Pancreas (tissue), 10 donors: ENCODE results near the gene SLC24A3. TPM values are rescaled to one million over a fixed set of nuclear protein-coding genes. Genes with fewer than 3 reads are reported as not detected.

Source experiments
- ATAC-seq, 4 donors: fragments of 200-7000 bp; cut with Tn5 transposase; one replicate each; pipeline versions ENCODE4 v1.8.0 to v1.9.1; 2020; ENCODE audit warnings: mild to moderate bottlenecking in 4 of 4, moderate library complexity in 4 of 4
- DNase-seq, 6 donors: peaks; one replicate each; pipeline ENCODE4 v3.0.0-alpha.2; 2020
- FAIRE-seq: peaks from 2 replicates; lab custom pipeline; 2012; peaks lifted over from hg19 to GRCh38; lab: Jason Lieb, UNC
- H3K27ac ChIP-seq, 4 donors: fragments of 200-600 bp; sonication (generic); 1 replicate in 3 of 4; 2 replicates in 1 of 4; pipeline versions ENCODE4 v1.5.0 to v1.8.0; 2020
- H3K27me3 ChIP-seq, 4 donors: fragments of 200-600 bp; one replicate each; pipeline ENCODE4 v1.8.0; 2021
- H3K36me3 ChIP-seq, 3 donors: fragments of 200-600 bp; sonication (generic) in 1 of 3; one replicate each; pipeline versions ENCODE4 v1.5.0 to v1.8.0; 2020 to 2021
- H3K4me1 ChIP-seq, 3 donors: fragments of 200-600 bp; one replicate each; pipeline ENCODE4 v1.8.0; 2021
- H3K4me3 ChIP-seq, 4 donors: fragments of 200-600 bp; sonication (generic) in 2 of 4; one replicate each; pipeline versions ENCODE4 v1.5.0 to v1.8.0; 2020 to 2021
- H3K9me3 ChIP-seq, 4 donors: fragments of 200-600 bp; one replicate each; pipeline ENCODE4 v1.8.0; 2021
- CTCF ChIP-seq, 4 donors: fragments of 200-600 bp; sonication (generic) in 3 of 4; IDR thresholded peaks; one replicate each; pipeline versions ENCODE4 v1.5.0 to v1.8.0; 2021; ENCODE audit warnings: antibody characterized with exemption in 4 of 4
- WGBS, 2 donors: extraction: QIAGEN DNeasy Blood & Tissue Kit; methylation state at CpG; one replicate each; pipeline ENCODE4 v1.1.7; 2013; 5-methylcytosine and 5-hydroxymethylcytosine counted together
- intact Hi-C, 3 donors: fragments of 100-400 bp; cut with DNase I; formaldehyde crosslinking; loops; one replicate each; pipeline versions ENCODE4 v1.11.1 to v1.14.2; 2022
- polyA plus RNA-seq, 2 donors: library from polyadenylated mRNA; stranded (reverse); fragments of 200-250 nt; gene quantifications; one replicate each; pipeline ENCODE4 v1.2.3, GENCODE V29; 2013
- total RNA-seq, 6 donors: library from RNA; stranded (reverse); fragmentation: NEBNext Ultra II Directional in 4 of 6; extraction: Animal tissue kit (Norgen Biotek cat#: 25700) in 4 of 6; gene quantifications; one replicate each; pipeline versions ENCODE4 v1.2.1 to v1.2.4, GENCODE V29; 2021 to 2023
- donor health status: healthy with polysubstance abuse.
- donor health status: DM: no; HTN: no; CAD: no; lungs with moderate emphysema.
- donor health status: DM: no; HTN: no; CAD: no.
- donor health status: control.
- donor health status: control.
- donor health status: Bipolar disorder and iron deficiency.
- donor health status: DM: yes; HTN: yes; CAD: no.
- donor health status: DM: no; HTN: no; CAD: no.
- donor health status: DM: no; HTN: no; CAD: no.
- donor health status: DM: yes; HTN: yes; CAD: no.

The SLC24A3 gene
- total and polyA plus RNA-seq, 8 donors, result 0.28 to 0.87 (median 0.49) TPM

GRCh38 chr20:19765913-19766312, 553.5 kb downstream of the SLC24A3 start:
- no peak for ATAC-seq
- H3K4me3 ChIP-seq, result no peak overlapping the region
- no peak for TF ChIP-seq CTCF (IDR thresholded peaks at IDR 0.05)
- FAIRE-seq, result no peak
- H3K9me3 ChIP-seq, result no peaks in the 10 kb centered on the region
- H3K27ac ChIP-seq, result no peak overlapping the region
- H3K36me3 ChIP-seq, result no peaks in the 10 kb centered on the region
- H3K27me3 ChIP-seq, result no peaks in the 10 kb centered on the region
- no peak for DNase-seq
- WGBS, 2 donors, result 89 to 93% methylated on average over 4 of the region's 4 CpGs
- peaks cover 0 to 5% (median 0%) of the 10 kb centered on the region in 3 donors for H3K4me1 ChIP-seq
- intact Hi-C loops, result no loop called here

DNA sequence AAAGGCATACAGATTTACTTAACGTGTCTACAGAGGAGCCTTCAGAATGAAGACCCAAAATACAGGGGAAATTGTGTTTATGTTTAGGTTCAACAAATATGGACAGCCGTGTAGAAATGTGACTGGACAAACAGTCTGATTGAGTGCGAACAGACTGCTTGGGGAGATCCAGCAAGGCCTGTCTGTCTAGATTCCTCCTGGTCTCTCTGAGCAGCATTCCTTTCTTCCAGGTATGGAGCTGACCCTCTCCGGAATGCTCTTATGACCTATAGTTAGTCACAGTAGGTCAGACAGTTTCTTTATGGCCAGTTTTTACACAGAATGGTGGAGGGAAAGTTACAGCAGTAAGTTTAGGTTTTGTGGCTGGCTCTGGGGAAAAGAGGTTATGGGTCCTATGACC, 554.6 kb downstream of the SLC24A3 start:
- intact Hi-C loops, result no loop called here
- Histone ChIP-seq H3K27ac (no peak overlapping the region), H3K4me3 (no peak overlapping the region), H3K9me3 (no peaks in the 10 kb centered on the region), H3K36me3 (no peaks in the 10 kb centered on the region), H3K4me1 (peaks cover 0 to 5% (median 0%) of the 10 kb centered on the region in 3 donors), H3K27me3 (no peaks in the 10 kb centered on the region)
- no peak for ATAC-seq
- no peak for TF ChIP-seq CTCF (IDR thresholded peaks at IDR 0.05)
- no peak for FAIRE-seq
- DNase-seq, result no peak
- WGBS, 2 donors, result 51 to 65% methylated on average over 4 of the region's 4 CpGs

- Histone ChIP-seq H3K27ac (no peak overlapping the region), H3K4me3 (no peak overlapping the region), H3K27me3 (no peaks in the 10 kb centered on the region), H3K36me3 (no peaks in the 10 kb centered on the region), H3K4me1 (no peaks in the 10 kb centered on the region), H3K9me3 (no peaks in the 10 kb centered on the region)
- ATAC-seq (no peak), DNase-seq (no peak), FAIRE-seq (no peak)
- 93% methylated on average over 7 of the region's 7 CpGs for whole genome bisulfite sequencing, 2 donors
- intact Hi-C loops, result no loop called here
- TF ChIP-seq CTCF (IDR thresholded peaks at IDR 0.05), result no peak
These were observed 555.9 kb downstream of the SLC24A3 start for GRCh38 chr20:19768325-19768842.

DNA sequence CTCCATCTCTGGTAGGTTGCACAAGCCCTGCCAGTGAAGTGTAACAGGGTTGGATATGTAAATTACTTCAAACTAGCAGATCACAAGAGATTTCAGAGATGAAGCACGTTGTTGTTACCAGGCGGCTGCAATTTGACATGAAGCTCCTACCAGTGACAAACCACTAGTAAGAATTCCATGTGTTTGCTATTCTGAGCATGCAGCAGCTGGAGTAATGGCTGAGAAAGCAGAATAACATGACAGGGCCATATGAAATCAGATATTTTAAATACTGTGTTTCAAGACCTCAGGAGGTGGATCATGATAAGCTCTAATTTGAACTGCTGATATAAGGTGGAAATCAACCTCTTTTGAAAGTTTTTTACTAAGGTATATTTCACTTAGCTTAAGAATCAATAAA, 557.1 kb downstream of the SLC24A3 start:
- no peak for DNase-seq
- H3K9me3 ChIP-seq, result no peaks in the 10 kb centered on the region
- FAIRE-seq, result no peak
- no peak overlapping the region for H3K4me3 ChIP-seq
- no peaks in the 10 kb centered on the region for H3K4me1 ChIP-seq
- no peaks in the 10 kb centered on the region for H3K36me3 ChIP-seq
- H3K27me3 ChIP-seq, result no peaks in the 10 kb centered on the region
- intact Hi-C loops, result no loop called here
- H3K27ac ChIP-seq, result no peak overlapping the region
- ATAC-seq, result no peak
- WGBS, 2 donors, result 81 to 83% methylated on average over 2 of the region's 2 CpGs
- TF ChIP-seq CTCF (IDR thresholded peaks at IDR 0.05), result no peak

DNA sequence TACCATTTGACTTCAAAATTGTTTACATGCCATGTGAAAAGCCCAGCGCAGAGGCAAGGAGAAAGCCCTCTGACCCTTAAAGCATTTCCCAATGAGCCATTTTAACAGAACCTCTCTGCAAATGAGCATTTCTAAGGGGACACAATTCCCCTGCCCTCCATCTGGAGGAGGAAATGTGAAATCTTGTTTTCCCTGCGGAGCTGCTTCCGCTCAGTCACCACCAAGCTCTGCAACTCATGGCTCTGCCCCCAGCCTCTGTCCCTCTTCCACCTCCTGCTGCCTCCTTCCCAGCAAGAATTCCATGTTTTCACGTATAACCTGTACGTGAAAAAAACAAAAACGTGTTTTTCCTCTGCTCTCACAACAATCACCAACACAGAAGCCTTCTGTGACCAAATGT, 557.9 kb downstream of the SLC24A3 start:
- Histone ChIP-seq H3K4me3 (no peak overlapping the region), H3K9me3 (no peaks in the 10 kb centered on the region), H3K27ac (no peak overlapping the region), H3K36me3 (no peaks in the 10 kb centered on the region), H3K27me3 (no peaks in the 10 kb centered on the region), H3K4me1 (no peaks in the 10 kb centered on the region)
- intact Hi-C loops, result no loop called here
- ATAC-seq, result no peak
- no peak for DNase-seq
- no peak for TF ChIP-seq CTCF (IDR thresholded peaks at IDR 0.05)
- 76 to 91% methylated on average over 6 of the region's 6 CpGs for WGBS, 2 donors
- no peak for FAIRE-seq
